GM21786 (cell line): ENCODE results near the gene ROCK2.
"Not testable (repeated sequence)": the region's sequence is repeated elsewhere in the genome, so short reads cannot be mapped to it uniquely, and the experiment has no call there.

ENCODE experiments used
- ATAC-seq: cut with Tn5 transposase; IDR thresholded peaks from one replicate; pipeline ENCODE4 v1.9.1; 2021; ENCODE audit not compliant: unreplicated experiment

The ROCK2 gene

DNA sequence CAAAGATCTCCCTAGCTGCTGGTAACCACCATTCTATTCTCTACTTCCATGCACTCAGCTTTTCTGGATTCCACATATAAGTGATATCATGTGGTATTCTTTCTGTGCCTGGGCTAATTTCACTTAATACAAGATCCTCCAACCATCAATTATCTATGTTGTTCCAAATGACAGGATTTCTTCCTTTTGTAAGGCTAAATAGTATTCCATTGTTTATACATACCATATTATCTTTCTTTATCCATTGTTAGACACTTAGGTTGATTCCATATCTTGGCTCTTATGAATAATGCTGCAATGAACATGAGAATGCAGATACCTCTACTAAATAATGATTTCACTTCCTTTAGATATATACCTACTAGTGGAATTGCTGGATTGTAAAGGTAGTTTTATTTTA, 66.2 kb downstream of the ROCK2 start:
- ATAC-seq = no peak

DNA sequence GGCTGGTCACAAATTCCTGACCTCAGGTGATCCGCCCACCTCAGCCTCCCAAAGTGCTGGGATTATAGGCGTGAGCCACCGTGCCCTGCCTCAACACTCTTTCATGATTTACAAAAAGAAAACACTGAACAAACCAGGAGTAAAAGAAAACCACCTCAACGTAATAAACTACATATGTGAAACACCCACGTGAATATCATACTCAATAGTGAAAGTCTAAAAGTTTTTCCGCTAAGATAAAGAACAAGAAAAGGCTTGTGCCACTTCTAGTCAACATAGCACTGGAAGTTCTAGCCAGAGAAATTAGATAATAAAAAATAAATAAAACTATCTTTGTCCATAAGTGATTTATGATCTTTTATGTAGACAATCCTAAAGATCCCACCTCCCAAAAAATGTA, 68.5 kb downstream of the ROCK2 start:
- ATAC-seq = no peak

DNA sequence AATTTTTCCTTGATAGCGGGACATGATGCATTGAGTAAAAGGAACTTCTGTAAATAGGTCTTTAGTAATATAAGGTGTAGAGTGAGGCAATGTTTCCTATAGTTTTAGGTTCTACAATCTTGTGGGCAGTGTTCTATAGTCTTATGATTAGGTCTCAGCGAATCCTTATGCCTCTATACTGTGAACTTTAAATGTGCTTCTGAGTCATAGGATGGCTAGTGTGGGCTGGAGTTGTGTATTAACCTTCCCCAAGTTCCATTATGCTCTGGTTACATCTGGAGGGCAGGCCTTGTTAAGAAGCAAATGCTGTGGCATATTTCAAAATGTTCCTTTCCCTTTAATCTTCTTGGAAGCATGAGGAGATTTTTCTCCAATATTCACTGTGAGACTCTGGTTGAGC, 73.5 kb downstream of the ROCK2 start:
- ATAC-seq = no peak

DNA sequence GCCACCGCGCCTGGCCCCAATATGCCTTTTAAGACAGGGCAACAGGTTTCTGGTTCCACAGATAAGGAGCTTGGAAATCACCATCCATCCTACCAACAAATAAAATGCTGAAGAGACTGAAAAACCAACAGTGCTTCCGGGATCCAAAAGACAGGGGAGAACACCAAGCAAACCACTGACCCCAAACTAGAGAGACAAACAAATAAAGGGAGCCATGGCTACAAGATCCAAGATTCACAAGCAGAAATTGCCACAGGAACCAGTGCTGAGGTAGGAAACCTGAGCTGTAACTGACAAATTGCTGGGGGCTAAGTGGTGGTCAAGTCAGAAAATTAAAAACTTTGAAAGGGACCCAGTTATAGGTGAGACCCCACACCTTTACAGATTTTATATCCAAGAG, 76.5 kb downstream of the ROCK2 start:
- ATAC-seq = no peak

DNA sequence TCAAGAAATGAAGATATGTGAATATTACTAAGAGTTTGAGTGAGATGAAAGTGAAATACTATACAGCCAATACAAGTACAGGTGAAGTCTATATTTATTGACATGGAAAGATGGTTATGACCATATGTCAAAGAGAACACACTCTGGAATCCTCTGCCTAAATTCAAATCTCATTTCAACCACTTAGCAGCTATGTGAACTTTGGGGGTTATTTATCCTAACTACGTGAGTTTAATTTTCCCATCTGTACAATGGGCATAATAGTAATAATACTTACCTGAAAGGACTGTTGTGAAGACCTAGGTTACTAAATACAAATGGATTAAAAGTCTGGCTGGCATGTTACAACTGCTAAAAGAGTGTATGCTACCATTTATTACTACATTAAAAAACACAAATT, 79.6 kb downstream of the ROCK2 start:
- ATAC-seq = no peak

DNA sequence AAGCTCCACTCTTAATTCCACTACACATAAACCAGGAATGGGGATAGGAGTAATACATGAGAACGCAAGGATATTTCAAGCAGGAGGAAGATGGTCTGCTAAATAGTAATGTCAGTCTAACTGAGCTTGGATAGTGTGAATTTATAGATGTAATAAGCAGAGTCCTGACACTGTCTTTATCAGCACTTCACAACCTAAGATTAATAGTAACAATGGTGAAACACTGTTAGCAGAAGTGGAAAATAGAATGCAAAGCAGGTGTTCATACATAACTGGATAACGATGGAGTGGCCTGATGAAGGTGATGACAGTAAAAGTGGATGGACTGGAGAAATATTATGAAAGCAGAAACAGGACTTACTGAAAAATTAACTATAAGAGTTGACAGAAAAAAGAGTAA, 80.4 kb downstream of the ROCK2 start:
- no peak for ATAC-seq

DNA sequence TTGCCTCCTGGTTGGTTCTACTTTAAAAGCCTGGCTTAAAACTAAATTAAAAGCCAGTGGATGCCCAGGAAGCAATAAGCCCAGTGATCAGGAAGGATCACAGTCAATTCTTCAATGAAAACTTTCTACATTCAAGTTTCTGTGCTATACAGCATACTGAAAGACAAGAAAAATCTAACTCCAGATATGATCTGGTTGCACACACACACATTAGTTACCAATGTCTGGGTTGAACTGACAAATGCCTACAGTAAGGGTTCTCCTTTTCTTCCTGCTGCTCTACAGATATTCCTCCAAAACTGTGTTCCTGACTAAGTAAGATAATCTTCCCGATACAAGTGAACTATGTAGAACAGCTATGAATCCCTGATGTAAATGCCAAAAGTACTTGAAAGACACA, 81.3 kb downstream of the ROCK2 start:
- ATAC-seq = no peak

DNA sequence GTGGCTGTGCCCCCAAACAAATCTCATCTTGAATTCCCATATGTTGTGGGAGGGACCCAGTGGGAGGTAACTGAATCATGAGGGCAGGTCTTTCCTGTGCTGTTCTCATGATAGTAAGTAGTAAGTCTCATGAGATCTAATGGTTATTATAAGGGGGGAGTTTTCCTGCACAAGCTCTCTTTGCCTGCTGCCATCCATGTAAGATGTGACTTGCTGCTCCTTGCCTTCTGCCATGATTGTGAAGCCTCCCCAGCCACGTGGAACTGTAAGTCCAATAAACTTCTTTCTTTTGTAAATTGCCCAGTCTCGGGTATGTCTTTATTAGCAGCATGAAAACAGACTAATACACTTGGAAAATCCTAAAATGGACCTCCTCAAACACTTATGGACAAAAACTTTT, 82.0 kb downstream of the ROCK2 start:
- ATAC-seq = not testable (repeated sequence)

DNA sequence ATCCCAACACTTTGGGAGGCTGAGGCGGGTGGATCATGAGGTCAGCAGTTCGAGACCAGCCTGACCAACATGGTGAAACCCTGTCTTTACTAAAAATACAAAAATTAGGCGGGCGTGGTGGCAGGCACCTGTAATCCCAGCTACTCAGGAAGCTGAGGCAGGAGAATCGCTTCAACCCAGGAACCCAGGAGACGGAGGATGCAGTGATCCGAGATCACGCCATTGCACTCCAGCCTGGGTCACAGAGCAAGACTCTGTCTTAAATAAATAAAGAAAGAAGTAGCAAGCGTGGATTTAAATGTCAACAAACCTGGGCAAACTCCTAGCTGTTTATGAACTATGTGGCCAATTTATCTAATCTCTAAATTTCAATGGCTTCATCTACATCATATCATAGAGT, 82.9 kb downstream of the ROCK2 start:
- not testable (repeated sequence) for ATAC-seq

DNA sequence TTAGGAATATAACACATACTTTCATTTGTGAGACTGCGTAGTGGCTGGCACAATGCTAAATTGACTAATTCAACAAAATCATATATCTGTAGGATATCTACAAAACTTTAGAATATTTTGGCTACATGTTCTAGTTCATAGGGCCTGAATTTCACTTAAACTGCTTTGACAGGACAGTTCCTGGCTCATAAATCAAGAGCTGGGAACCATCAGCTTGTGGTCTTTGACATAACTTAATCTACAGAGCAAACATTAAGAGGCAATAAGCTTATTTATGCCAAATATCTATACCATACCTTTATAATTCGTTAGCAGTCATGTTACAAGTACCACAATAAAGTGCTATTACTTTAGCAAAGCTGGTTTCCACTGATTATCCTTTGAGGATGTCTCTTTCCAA, 83.5 kb downstream of the ROCK2 start:
- ATAC-seq = no peak

DNA sequence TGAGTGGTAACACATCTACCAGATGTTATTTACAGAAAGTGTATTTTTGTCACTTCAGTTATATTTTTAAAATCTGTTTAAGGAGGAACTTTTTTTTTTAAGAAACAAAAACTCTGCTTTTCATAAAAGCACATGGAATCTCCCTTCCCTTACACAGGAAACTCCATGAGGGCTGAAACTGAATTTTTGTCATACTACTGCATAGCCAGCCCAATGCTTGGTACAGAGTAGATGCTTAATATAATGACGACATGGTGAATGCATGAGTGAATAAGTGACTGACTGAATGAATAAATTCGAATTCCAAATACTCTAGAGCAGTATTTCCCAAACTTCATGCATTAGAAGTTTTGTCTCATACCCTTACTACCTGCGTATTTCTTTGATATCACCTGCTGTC, 86.5 kb downstream of the ROCK2 start:
- no peak for ATAC-seq

DNA sequence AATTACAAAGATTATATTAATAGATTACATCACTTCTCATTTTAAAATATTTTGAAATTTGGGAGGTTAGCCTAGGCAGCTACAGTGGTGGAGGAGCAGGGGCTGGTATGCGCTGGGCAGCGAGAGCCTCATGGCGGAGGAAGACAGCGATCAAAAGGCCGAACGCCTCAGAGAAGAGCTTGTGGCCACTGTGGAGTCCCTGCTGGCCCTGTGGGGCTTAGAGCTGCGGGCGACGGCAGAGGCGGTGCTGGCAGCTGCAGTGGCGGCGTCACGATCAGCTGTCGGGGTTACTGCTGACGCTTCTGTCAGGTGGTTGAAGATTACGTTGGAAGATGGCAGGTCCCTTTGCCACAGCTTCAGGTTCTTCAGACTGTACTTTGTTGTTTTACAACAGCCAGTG, 87.4 kb downstream of the ROCK2 start:
- ATAC-seq = no peak

DNA sequence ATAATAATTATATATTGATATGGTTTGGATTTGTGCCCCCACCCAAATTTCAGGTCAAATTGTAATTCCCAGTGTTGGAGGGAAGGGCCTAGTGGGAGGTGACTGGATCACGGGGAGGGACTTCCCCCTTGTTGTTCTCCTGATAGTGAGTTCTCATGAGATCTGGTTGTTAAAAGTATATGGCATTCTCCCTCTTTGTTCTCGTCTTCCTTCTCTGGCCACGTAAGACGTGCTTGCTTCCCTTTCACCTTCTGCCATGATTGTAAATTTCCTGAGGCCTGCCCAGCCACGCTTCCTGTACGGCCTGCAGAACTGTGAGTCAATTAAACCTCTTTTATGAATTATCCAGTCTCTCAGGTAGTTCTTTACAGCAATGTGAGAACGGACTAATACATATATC, 88.3 kb downstream of the ROCK2 start:
- no peak for ATAC-seq

DNA sequence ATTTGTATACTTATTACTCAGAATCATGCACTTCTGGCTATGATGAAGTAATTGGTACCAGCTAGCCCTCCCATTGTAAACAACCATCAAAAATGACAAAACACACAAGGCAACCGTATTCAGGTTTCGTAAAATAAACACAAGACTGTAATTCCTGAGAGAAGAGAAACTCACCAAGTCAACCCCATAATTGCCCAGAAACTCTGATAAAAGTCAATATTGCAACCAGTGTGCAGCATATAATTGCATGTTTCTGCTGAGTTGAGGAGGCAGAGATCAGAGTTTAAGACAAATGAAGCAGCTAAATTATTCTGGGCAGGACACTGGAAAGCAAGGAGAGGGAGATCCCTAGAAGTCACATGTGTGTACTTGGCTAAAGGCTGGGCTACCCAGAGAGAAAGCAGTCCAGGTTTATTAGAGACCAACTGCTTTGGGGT, 90.3 kb downstream of the ROCK2 start:
- no peak for ATAC-seq

DNA sequence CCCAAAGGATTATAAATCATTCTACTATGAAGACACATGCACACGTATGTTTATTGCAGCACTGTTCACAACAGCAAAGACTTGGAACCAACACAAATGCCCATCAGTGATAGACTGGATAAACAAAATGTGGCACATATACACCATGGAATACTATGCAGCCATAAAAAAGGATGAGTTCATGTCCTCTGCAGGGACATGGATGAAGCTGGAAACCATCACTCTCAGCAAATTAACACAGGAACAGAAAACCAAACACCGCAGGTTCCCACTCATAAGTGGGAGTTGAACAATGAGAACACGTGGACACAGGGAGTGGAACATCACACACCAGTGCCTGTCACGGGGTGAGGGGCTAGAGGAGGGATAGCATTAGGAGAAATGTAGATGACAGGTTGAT, 92.0 kb downstream of the ROCK2 start:
- not testable (repeated sequence) for ATAC-seq

DNA sequence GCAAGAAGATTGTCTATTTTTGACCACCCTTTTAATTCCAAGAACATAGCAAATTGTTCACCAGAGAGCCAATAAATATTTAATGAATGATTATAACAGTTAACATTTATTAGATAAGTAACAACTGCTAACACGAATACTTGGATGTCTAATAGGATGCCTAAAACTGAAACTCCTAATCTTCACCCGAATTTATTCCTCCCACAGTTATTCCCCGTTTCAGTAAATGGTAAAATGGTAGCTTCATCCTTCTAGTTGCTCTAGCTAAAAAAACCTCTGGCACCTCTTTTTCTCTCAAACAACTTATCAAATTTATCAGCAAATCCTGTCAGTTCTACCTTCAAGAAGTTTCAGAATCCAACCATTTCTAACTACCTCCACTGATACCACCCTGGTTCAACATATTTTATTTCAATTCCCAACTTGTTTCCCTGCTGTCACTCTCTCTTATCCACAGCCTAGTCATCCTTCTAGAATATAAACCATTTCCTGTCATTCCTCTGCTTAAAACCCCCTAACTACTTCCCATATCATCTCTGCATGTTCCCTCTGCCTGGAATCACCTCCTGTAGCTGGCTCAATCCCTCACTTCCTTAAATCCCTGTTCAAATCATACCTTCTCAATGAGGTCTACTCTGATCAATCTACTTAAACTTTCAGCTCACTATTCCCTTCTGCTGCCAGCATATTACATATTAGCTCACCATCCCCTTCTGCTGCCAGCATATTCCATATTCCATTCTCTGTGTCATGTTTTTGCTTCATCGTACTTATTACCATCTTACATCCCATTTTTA, 93.8 kb downstream of the ROCK2 start:
- no peak for ATAC-seq

DNA sequence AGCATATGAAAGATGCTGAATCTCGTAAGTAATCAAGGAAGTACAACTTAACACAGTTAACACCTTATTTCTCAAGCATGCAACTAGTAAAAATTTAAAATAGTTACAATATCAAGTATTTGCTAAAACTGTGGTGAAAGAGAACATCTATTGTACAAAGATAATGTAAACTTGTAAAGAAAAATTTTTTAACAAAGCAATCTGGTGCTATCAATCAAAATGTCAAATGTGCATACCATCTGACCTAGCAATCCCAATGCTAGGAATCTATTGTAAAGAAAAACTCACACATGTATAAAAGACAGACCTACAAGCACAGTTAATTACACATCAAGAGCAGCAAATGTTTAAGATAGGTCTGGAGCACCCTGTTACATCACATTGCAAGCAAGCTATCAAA, 99.1 kb downstream of the ROCK2 start:
- ATAC-seq = no peak

DNA sequence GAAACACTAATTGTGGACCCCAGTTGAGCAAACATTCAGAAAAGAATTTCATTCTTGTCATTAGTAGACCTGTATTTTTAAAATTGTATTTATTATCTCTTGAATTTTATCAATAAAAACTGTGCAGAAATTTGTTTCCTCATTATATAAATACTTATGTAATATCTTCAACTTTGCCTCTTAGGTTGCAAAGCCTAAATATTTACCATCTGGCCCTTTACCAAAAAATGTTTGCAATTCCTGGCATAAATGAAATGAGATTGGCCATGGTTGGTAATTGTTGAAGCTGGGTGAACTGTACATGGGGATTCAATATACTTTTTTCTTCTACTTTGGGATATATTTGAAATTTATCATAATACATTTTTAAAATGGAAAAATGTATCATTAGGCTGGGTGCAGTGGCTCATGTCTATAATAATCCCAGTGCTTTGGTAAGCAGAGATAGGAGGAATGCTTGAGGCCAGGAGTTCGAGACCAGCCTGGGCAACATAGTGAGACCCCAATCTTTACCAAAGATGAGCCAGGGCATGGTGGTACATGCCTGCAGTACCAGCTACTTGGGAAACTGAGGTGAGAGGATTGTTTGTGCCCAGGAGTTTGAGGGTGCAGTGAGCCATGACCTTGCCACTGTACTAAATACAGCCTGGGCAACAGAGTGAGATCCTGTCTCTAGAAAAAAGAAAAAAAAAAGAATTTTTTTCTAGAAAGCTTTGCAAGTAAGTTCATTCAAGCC, 100.2 kb downstream of the ROCK2 start:
- no peak for ATAC-seq

DNA sequence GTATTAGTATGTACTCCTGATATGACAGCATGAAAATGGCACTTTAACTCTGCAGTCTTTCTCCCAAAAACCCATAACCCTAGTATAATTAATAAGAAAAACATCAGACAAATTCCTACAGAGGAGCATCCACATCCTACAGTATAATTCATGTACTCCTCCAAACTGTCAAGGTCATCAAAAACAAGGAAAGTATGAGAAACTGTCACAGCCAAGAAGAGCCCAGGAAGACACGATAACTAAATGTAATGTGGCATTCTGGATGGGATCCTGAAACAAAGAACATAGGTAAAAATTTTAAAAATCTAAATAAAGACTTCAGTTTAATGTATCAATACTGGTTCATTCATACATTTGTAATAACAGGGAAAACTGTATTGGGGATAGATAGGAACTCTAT, 100.9 kb downstream of the ROCK2 start:
- no peak for ATAC-seq

DNA sequence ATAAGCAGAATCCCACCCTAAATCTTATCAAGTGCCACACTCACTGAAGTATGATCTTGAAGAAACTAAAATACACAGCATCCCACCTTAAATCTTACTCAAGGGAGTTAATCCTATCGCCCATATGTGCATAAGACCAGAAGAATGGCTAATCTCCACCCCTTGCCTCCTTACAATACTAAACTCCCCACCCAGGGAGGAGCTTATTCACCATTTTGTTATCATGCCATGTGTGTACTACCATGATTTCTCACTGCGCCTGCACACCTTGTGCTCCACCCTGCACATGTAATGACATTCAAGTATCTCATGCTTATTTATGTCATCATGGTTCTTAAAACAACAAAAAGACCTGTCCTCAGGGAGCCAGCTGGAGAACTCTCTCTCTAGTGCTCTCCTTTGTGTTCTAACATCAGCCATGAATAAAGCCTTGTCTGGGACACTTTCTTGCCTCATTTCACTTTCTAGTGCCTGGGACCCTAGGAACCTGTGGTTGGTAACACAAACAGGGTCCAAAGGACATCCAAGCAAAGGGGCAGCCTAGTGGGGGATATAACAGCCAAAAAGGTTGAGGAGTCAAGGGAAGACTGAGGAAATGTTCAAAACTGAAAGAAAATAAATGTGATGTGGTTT, 101.8 kb downstream of the ROCK2 start:
- no peak for ATAC-seq

DNA sequence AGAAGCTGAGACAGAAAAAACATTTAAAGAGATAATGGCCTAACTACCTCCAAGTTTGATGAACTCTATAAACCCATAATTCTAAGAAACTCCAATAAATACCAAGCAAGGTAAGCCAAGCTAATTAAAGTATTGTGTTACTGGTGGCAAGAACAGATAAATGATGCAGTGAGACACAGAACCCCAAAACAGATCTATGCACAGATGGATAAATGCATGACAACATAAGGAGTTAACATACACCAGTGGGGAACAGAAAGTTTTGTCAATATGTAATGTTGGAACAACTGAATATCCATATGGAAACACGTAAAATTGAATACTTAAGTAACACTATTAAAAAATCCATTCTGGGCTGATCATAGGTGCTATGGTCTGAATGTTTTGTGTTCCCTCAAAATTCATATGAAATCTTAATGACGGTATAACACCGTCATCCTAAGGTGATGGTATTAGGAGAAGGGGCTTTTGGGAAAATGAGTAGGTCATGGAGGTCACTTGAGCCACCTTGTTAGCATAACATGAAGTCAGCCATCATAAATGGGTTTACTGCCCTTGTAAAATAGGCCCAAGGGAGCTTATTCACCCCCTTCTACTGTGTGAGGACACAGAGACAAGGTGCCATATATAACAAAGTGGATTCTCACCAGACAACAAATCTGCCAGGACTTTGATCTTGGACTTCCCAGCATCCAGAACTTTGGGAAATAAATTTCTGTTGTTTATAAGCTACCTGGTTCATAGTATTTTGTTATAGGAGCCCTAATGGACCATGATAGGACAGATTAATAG, 102.8 kb downstream of the ROCK2 start:
- ATAC-seq = no peak
